NCI-H2081 treated with DMSO at 0.1 percent for 48 hours (cell line): ENCODE results near the gene TRIO.
"Not testable (repeated sequence)": the region's sequence is repeated elsewhere in the genome, so short reads cannot be mapped to it uniquely, and the experiment has no call there.

Experiments used
- DNase-seq: peaks from one replicate; lab custom pipeline; 2025; lab: John Stamatoyannopoulos, UW

The TRIO gene

GRCh38 chr5:14509556-14509955 lies 366.4 kb downstream of the TRIO start:
- no peak for DNase-seq

- no peak for DNase-seq
These were observed 367.1 kb downstream of the TRIO start for GRCh38 chr5:14510156-14510734.

GRCh38 chr5:14510880-14511279 lies 367.7 kb downstream of the TRIO start:
- DNase-seq: no peak

GRCh38 chr5:14512574-14512973 lies 369.4 kb downstream of the TRIO start:
- no peak for DNase-seq

- DNase-seq: no peak
These were observed 370.1 kb downstream of the TRIO start for GRCh38 chr5:14513266-14513665.

GRCh38 chr5:14516901-14517300 lies 373.8 kb downstream of the TRIO start:
- no peak for DNase-seq

GRCh38 chr5:14518638-14519037 lies 375.5 kb downstream of the TRIO start:
- no peak for DNase-seq

GRCh38 chr5:14521748-14522147 lies 378.6 kb downstream of the TRIO start:
- no peak for DNase-seq

GRCh38 chr5:14522721-14523120 lies 379.6 kb downstream of the TRIO start:
- DNase-seq: no peak

- DNase-seq: no peak
These were observed 380.3 kb downstream of the TRIO start for GRCh38 chr5:14523243-14524034.

GRCh38 chr5:14525397-14525796 lies 382.3 kb downstream of the TRIO start:
- DNase-seq: no peak

- DNase-seq: no peak
These were observed 383.4 kb downstream of the TRIO start for GRCh38 chr5:14526493-14526892.

GRCh38 chr5:14528115-14528514 lies 385.0 kb downstream of the TRIO start:
- no peak for DNase-seq

- no peak for DNase-seq
These were observed 385.8 kb downstream of the TRIO start for GRCh38 chr5:14528926-14529325.

GRCh38 chr5:14531668-14532067 lies 388.5 kb downstream of the TRIO start:
- no peak for DNase-seq

- no peak for DNase-seq
These were observed 389.0 kb downstream of the TRIO start for GRCh38 chr5:14532180-14532579.

GRCh38 chr5:14534773-14535172 lies 391.6 kb downstream of the TRIO start:
- peak; percentile 69 for DNase-seq

GRCh38 chr5:14545308-14545707 lies 402.2 kb downstream of the TRIO start:
- DNase-seq: no peak

- no peak for DNase-seq
These were observed 402.7 kb downstream of the TRIO start for GRCh38 chr5:14545862-14546261.

GRCh38 chr5:14547666-14548065 lies 404.5 kb downstream of the TRIO start:
- DNase-seq: no peak

GRCh38 chr5:14551211-14551610 lies 408.1 kb downstream of the TRIO start:
- DNase-seq: no peak

GRCh38 chr5:14552017-14552416 lies 408.9 kb downstream of the TRIO start:
- no peak for DNase-seq

- DNase-seq: not testable (repeated sequence)
These were observed 411.1 kb downstream of the TRIO start for GRCh38 chr5:14554288-14554687.

GRCh38 chr5:14556015-14556414 lies 412.9 kb downstream of the TRIO start:
- DNase-seq: no peak
